SK-N-SH treated with all-trans-retinoic acid at 6 μM for 48 hours (cell line): ENCODE results near the gene PPAT.

ENCODE experiments used
- CSDC2 ChIP-seq: fragments of 250-450 bp; sonication (Bioruptor Pico); IDR thresholded peaks from 2 replicates; pipeline ENCODE4 v1.5.0; 2020; ENCODE audit warnings: mild to moderate bottlenecking, moderate library complexity
- ESRRG ChIP-seq: fragments of 250-450 bp; sonication (Bioruptor Pico); IDR thresholded peaks from 2 replicates; pipeline ENCODE4 v1.6.1; 2021; ENCODE audit warnings: mild to moderate bottlenecking
- ZNF565 ChIP-seq: fragments of 450-650 bp; formaldehyde crosslinking; conservative IDR thresholded peaks from 2 replicates; pipeline ENCODE4 v1.5.0; 2020; ENCODE audit warnings: low read depth, mild to moderate bottlenecking, moderate library complexity
- ZNF8 ChIP-seq: fragments of 450-650 bp; formaldehyde crosslinking; IDR thresholded peaks from 2 replicates; pipeline ENCODE4 v1.5.0; 2020; ENCODE audit warnings: mild to moderate bottlenecking, moderate library complexity
- TF ChIP-seq, protein P1 (sequence below): fragments of 250-450 bp; sonication (Bioruptor Pico); IDR thresholded peaks from 2 replicates; pipeline ENCODE4 v1.5.1; 2020; ENCODE audit warnings: low read depth, mild to moderate bottlenecking, moderate library complexity

DNA sequence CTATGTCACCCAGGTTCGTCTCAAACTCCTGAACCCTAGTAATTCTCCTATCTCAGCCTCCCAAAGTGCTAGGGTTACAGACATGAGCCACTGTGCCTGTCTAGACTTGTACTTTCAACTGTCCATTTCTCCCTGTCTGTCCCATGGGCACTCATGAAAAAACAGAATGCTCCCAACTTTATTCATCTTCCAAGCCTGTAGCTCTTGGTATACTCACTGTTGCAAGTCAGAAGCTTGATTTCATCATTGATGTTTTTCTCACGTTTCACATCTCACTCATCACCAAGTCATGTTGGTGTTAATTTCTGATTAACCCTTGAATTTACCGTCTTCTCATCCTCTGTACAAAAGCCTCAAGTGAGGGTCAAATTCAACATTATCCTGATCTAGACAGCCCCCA is 24.7 kb upstream of the PPAT start:
- TF ChIP-seq ZNF8 (CRISPR knock-in tag), result no peak
- no peak for TF ChIP-seq ZNF565 (CRISPR knock-in tag)
- TF ChIP-seq ESRRG (CRISPR knock-in tag), result no peak
- TF ChIP-seq, protein P1, sequence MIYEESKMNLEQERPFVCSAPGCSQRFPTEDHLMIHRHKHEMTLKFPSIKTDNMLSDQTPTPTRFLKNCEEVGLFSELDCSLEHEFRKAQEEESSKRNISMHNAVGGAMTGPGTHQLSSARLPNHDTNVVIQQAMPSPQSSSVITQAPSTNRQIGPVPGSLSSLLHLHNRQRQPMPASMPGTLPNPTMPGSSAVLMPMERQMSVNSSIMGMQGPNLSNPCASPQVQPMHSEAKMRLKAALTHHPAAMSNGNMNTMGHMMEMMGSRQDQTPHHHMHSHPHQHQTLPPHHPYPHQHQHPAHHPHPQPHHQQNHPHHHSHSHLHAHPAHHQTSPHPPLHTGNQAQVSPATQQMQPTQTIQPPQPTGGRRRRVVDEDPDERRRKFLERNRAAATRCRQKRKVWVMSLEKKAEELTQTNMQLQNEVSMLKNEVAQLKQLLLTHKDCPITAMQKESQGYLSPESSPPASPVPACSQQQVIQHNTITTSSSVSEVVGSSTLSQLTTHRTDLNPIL, result no peak
- TF ChIP-seq CSDC2, result no peak
